H1 (cell line): Measurements from ENCODE around the gene DCP1B. TPM values are rescaled to one million over a fixed set of nuclear protein-coding genes. Genes with fewer than 3 reads are reported as not detected.

Experiments used
- CTCF ChIA-PET: fragments of 300-600 bp; sonication (Branson Sonifier 250); formaldehyde crosslinking; loops from one replicate; lab custom pipeline; 2021; ENCODE audit not compliant: partially characterized antibody; lab: Charles Lee
- POLR2A ChIA-PET: fragments of 300-600 bp; sonication (Branson Sonifier 250); formaldehyde crosslinking; loops from one replicate; lab custom pipeline; 2021; ENCODE audit warnings: inconsistent platforms; ENCODE audit not compliant: partially characterized antibody; lab: Charles Lee
- DNase-seq, 2 experiments: peaks; one replicate each; pipeline versions ENCODE4 v3.0.0 to v3.0.0-alpha.2; 2010 to 2022; ENCODE audit warnings: low spot score in 2 of 2, low read depth in 1 of 2, mixed read lengths in 1 of 2
- FAIRE-seq: peaks from 2 replicates; lab custom pipeline; 2011; peaks lifted over from hg19 to GRCh38; lab: Jason Lieb, UNC
- H2AFZ ChIP-seq: 2 replicates; pipeline ENCODE4 v1.8.1; 2012; ENCODE audit warnings: low read length, inconsistent platforms
- H2AK5ac ChIP-seq: 2 replicates; pipeline ENCODE4 v1.6.1; 2013; ENCODE audit warnings: low read depth, low read length
- H2BK120ac ChIP-seq: replicated peaks from 2 replicates; pipeline ENCODE3; 2013; ENCODE audit warnings: low read depth, low read length, inconsistent platforms
- H2BK12ac ChIP-seq: 2 replicates; pipeline ENCODE4 v1.6.1; 2013; ENCODE audit warnings: low read depth, low read length
- H2BK15ac ChIP-seq: 2 replicates; pipeline ENCODE4 v1.6.1; 2013; ENCODE audit warnings: low read length
- H2BK20ac ChIP-seq: 2 replicates; pipeline ENCODE4 v1.6.1; 2013; ENCODE audit warnings: low read length
- H2BK5ac ChIP-seq: 2 replicates; pipeline ENCODE4 v1.6.1; 2013; ENCODE audit warnings: low read depth, low read length
- H3K14ac ChIP-seq: 2 replicates; pipeline ENCODE4 v1.6.1; 2013; ENCODE audit warnings: inconsistent platforms; ENCODE audit not compliant: insufficient read length
- H3K18ac ChIP-seq: 2 replicates; pipeline ENCODE4 v1.6.1; 2013; ENCODE audit warnings: low read length; ENCODE audit errors: extremely low read depth
- H3K23ac ChIP-seq: 2 replicates; pipeline ENCODE4 v1.6.1; 2013; ENCODE audit warnings: inconsistent platforms; ENCODE audit not compliant: insufficient read length
- H3K23me2 ChIP-seq: 2 replicates; pipeline ENCODE4 v1.6.1; 2013; ENCODE audit warnings: low read depth, low read length
- H3K27ac ChIP-seq: 2 replicates; pipeline ENCODE4 v1.6.1; 2011; ENCODE audit warnings: low read depth, low read length, inconsistent platforms
- H3K27me3 ChIP-seq, 4 experiments: replicated peaks in 1 of 4; 1 replicate in 1 of 4; 2 replicates in 3 of 4; pipeline versions ENCODE4 v1.6.1 to v1.8.1; 2011 to 2013; ENCODE audit warnings: low read length in 3 of 4, mild to moderate bottlenecking in 3 of 4, inconsistent platforms in 2 of 4, mixed read lengths in 2 of 4, moderate library complexity in 1 of 4; ENCODE audit not compliant: control insufficient read depth in 3 of 4, insufficient read depth in 3 of 4; ENCODE audit errors: extremely low read depth in 1 of 4
- H3K36me3 ChIP-seq, 4 experiments: 2 replicates each; pipeline versions ENCODE4 v1.6.1 to v1.8.1; 2011 to 2013; ENCODE audit warnings: mild to moderate bottlenecking in 4 of 4, low read length in 3 of 4, moderate library complexity in 2 of 4, control low read depth in 1 of 4, inconsistent platforms in 1 of 4; ENCODE audit not compliant: insufficient read depth in 4 of 4, control insufficient read depth in 2 of 4
- H3K4ac ChIP-seq: replicated peaks from 2 replicates; pipeline ENCODE3; 2013; ENCODE audit warnings: low read length, low read depth, mixed read lengths, inconsistent platforms; ENCODE audit not compliant: insufficient read length
- H3K4me1 ChIP-seq, 4 experiments: replicated peaks in 1 of 4; 1 replicate in 1 of 4; 2 replicates in 3 of 4; pipeline versions ENCODE4 v1.6.1 to v1.8.1; 2011 to 2013; ENCODE audit warnings: low read length in 3 of 4, inconsistent platforms in 2 of 4, mixed read lengths in 1 of 4; ENCODE audit not compliant: insufficient read depth in 4 of 4, control insufficient read depth in 3 of 4
- H3K4me2 ChIP-seq, 2 experiments: 2 replicates each; pipeline versions ENCODE4 v1.6.1 to v1.8.1; 2011 to 2013; ENCODE audit warnings: low read depth in 2 of 2, low read length in 2 of 2, control low read depth in 1 of 2, inconsistent platforms in 1 of 2, mild to moderate bottlenecking in 1 of 2; ENCODE audit not compliant: insufficient read depth in 1 of 2
- H3K4me3 ChIP-seq, 4 experiments: fragments of 200-600, 300-600 bp in 1 of 4; sonication (generic), shearing (Covaris generic), sonication (Bioruptor Twin) in 1 of 4; 2 replicates each; pipeline versions ENCODE4 v1.5.1 to v1.8.1; 2011 to 2016; ENCODE audit warnings: low read length in 4 of 4, low read depth in 3 of 4, control low read depth in 2 of 4, inconsistent platforms in 2 of 4, mild to moderate bottlenecking in 2 of 4, mixed read lengths in 1 of 4, moderate library complexity in 1 of 4; ENCODE audit not compliant: insufficient read depth in 2 of 4; ENCODE audit errors: extremely low read depth in 1 of 4
- H3K56ac ChIP-seq: replicated peaks from 2 replicates; pipeline ENCODE3; 2013; ENCODE audit warnings: low read depth, mild to moderate bottlenecking, mixed read lengths, low read length, inconsistent platforms; ENCODE audit not compliant: insufficient read length
- H3K79me1 ChIP-seq: 2 replicates; pipeline ENCODE4 v1.6.1; 2013; ENCODE audit warnings: low read depth, low read length, control low read depth
- H3K79me2 ChIP-seq, 2 experiments: 2 replicates each; pipeline versions ENCODE4 v1.6.1 to v1.8.1; 2012 to 2013; ENCODE audit warnings: low read length in 2 of 2, mild to moderate bottlenecking in 2 of 2, inconsistent platforms in 1 of 2; ENCODE audit not compliant: insufficient read depth in 2 of 2, control insufficient read depth in 1 of 2
- H3K9ac ChIP-seq, 4 experiments: replicated peaks in 1 of 4; 1 replicate in 1 of 4; 2 replicates in 3 of 4; pipeline versions ENCODE4 v1.6.1 to v1.8.1; 2011 to 2013; ENCODE audit warnings: low read depth in 3 of 4, low read length in 3 of 4, control low read depth in 2 of 4, mild to moderate bottlenecking in 2 of 4, moderate library complexity in 2 of 4, inconsistent platforms in 1 of 4; ENCODE audit errors: extremely low read depth in 1 of 4
- H3K9me3 ChIP-seq, 2 experiments: 2 replicates each; pipeline versions ENCODE4 v1.6.1 to v1.8.1; 2012 to 2013; ENCODE audit warnings: mild to moderate bottlenecking in 2 of 2, moderate library complexity in 2 of 2, control low read depth in 1 of 2, inconsistent platforms in 1 of 2, low read depth in 1 of 2, low read length in 1 of 2, mixed read lengths in 1 of 2; ENCODE audit not compliant: insufficient read depth in 2 of 2
- H4K20me1 ChIP-seq, 2 experiments: replicated peaks in 1 of 2; 2 replicates each; pipeline versions ENCODE3 to v1.8.1; 2011 to 2013; ENCODE audit warnings: inconsistent platforms in 2 of 2, low read length in 2 of 2, mild to moderate bottlenecking in 1 of 2; ENCODE audit not compliant: insufficient read depth in 2 of 2, control insufficient read depth in 1 of 2
- H4K5ac ChIP-seq: 2 replicates; pipeline ENCODE4 v1.6.1; 2013; ENCODE audit warnings: low read length, low read depth, mixed read lengths, inconsistent platforms; ENCODE audit not compliant: insufficient read length
- H4K8ac ChIP-seq: 2 replicates; pipeline ENCODE4 v1.8.0; 2013; ENCODE audit warnings: mild to moderate bottlenecking, moderate library complexity, low read length, inconsistent platforms; ENCODE audit not compliant: insufficient read depth; ENCODE audit errors: extremely low read depth
- H4K91ac ChIP-seq: replicated peaks from 2 replicates; pipeline ENCODE3; 2013; ENCODE audit warnings: low read length, mixed read lengths, inconsistent platforms; ENCODE audit not compliant: insufficient read length
- GABPA ChIP-seq: IDR thresholded peaks from 2 replicates; pipeline ENCODE4 v1.6.1; 2011; ENCODE audit warnings: mild to moderate bottlenecking, low read length, moderate library complexity, borderline replicate concordance; ENCODE audit not compliant: insufficient read depth
- JUN ChIP-seq: IDR thresholded peaks from 2 replicates; pipeline ENCODE4 v1.6.1; 2011; ENCODE audit warnings: low read depth, mild to moderate bottlenecking, improper control_type of control experiment, low read length
- KDM4A ChIP-seq: IDR thresholded peaks from one replicate; pipeline ENCODE4 v1.7.1; 2012; ENCODE audit warnings: low read depth, mild to moderate bottlenecking, moderate library complexity, low read length, inconsistent platforms; ENCODE audit not compliant: severe bottlenecking
- RAD21 ChIP-seq, 2 experiments: IDR thresholded peaks in 1 of 2; conservative IDR thresholded peaks in 1 of 2; 2 replicates each; pipeline ENCODE4 v1.6.1; 2011; ENCODE audit warnings: low read depth in 2 of 2, low read length in 2 of 2, improper control_type of control experiment in 1 of 2, inconsistent platforms in 1 of 2, mild to moderate bottlenecking in 1 of 2, moderate library complexity in 1 of 2
- SIN3A ChIP-seq, 2 experiments: IDR thresholded peaks in 1 of 2; conservative IDR thresholded peaks in 1 of 2; 2 replicates each; pipeline ENCODE4 v1.6.1; 2011 to 2012; ENCODE audit warnings: low read length in 2 of 2, improper control_type of control experiment in 1 of 2, low read depth in 1 of 2, mild to moderate bottlenecking in 1 of 2
- SP1 ChIP-seq: IDR thresholded peaks from 2 replicates; pipeline ENCODE4 v1.6.1; 2011; ENCODE audit warnings: low read depth, low read length
- SRF ChIP-seq: IDR thresholded peaks from 2 replicates; pipeline ENCODE4 v1.6.1; 2011; ENCODE audit warnings: mild to moderate bottlenecking, low read depth, low read length, moderate library complexity
- polyA plus RNA-seq, 7 experiments: library from polyadenylated mRNA; depleted of rRNA in 3 of 7; stranded (reverse) in 5 of 7; unstranded in 2 of 7; fragments of >200 nt in 5 of 7; fragments of 200-250 nt in 2 of 7; gene quantifications; 1 replicate in 5 of 7; 2 replicates in 1 of 7; 4 replicates in 1 of 7; pipeline versions ENCODE4 v1.2.1 to v1.2.3, GENCODE V29; 2011 to 2013; ENCODE audit warnings: missing spikeins in 2 of 7, mixed read lengths in 2 of 7
- total RNA-seq: library from RNA; stranded (reverse); fragmentation: NEBNext Ultra II Directional; extraction: Animal tissue kit (Norgen Biotek cat#: 25700); gene quantifications from 2 replicates; pipeline ENCODE4 v1.2.1, GENCODE V29; 2021

DCP1B gene
- total and polyA plus RNA-seq, 2 of the 8 experiments (the other 6 are each of a cell fraction or from before 2014, with no cell fraction given): 14.8 to 29.0 TPM

DNA sequence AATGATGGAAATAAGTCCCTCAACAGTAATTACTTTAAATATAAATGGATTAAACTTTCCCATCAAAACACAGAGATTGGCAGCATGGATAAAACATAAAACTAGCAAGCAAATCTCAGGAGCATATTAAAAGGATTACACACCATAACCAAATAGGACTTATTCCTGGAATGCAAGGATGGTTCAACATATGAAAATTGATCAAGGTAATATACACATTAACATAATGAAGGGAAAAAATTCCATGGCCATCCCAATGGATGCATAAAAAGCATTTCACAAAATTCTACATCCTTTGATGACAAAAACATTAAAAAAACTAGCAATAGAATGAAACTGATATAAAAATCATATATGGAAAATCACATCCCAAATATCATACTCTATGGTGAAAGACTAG is 99.4 kb downstream of the DCP1B start:
- Histone ChIP-seq H2AK5ac (no peak overlapping the region), H2BK20ac (no peak overlapping the region), H3K9ac (no peak overlapping the region), H4K20me1 (no peaks in the 10 kb centered on the region), H3K4me1 (no peaks in the 10 kb centered on the region), H4K8ac (no peak overlapping the region), H3K56ac (no peak overlapping the region), H3K27me3 (no peaks in the 10 kb centered on the region), H3K9me3 (peaks cover 0 to 3% of the 10 kb centered on the region in 2 experiments; a peak in 2 of 4 replicates), H3K79me2 (no peaks in the 10 kb centered on the region), H3K79me1 (no peaks in the 10 kb centered on the region), H3K36me3 (no peaks in the 10 kb centered on the region; a peak in 1 of 8 replicates), H3K23ac (no peak overlapping the region), H3K27ac (no peak overlapping the region), H2BK12ac (no peak overlapping the region), H3K4me2 (no peak overlapping the region), H3K4ac (no peak overlapping the region), H2BK15ac (no peak overlapping the region), H3K18ac (no peak overlapping the region), H4K91ac (no peak overlapping the region), H3K23me2 (no peaks in the 10 kb centered on the region), H2BK5ac (no peak overlapping the region), H2AFZ (no peak overlapping the region), H3K14ac (no peak overlapping the region), H2BK120ac (no peak overlapping the region), H3K4me3 (no peak overlapping the region), H4K5ac (no peak overlapping the region)
- FAIRE-seq (no peak), DNase-seq (no peak)
- no peak for TF ChIP-seq SIN3A (conservative IDR thresholded peaks at IDR 0.05 in 1 of 2, IDR thresholded peaks at IDR 0.05 in 1 of 2; ENCODE audit: low read depth in 1 of 2, low read length in 2 of 2)
- TF ChIP-seq KDM4A: no peak
- TF ChIP-seq SRF: no peak
- TF ChIP-seq RAD21 (IDR thresholded peaks at IDR 0.05 in 1 of 2, conservative IDR thresholded peaks at IDR 0.05 in 1 of 2; ENCODE audit: low read depth in 2 of 2, low read length in 2 of 2): no peak
- no peak for TF ChIP-seq GABPA
- TF ChIP-seq SP1: no peak
- no peak for TF ChIP-seq JUN
- POLR2A ChIA-PET: interaction anchor here (1.2 kb wide), 1 partner anchor 18 kb away, joined by 3 read pairs; no protein-coding TSS in a partner anchor
- CTCF ChIA-PET: no interaction called here
